A673 (cell line): ENCODE results near the gene SFT2D2. TPM values are rescaled to one million over a fixed set of nuclear protein-coding genes. Genes with fewer than 3 reads are reported as not detected.

Experiments
- BruUV-seq: library from RNA; stranded (reverse); fragments of 400-500 nt; replicated peaks from 2 replicates; lab custom pipeline; 2021; lab: Mats Ljungman, UMichigan
- CTCF ChIA-PET: fragments of 300-600 bp; sonication (Branson Sonifier 250); formaldehyde crosslinking; loops from one replicate; lab custom pipeline; 2022; ENCODE audit warnings: antibody characterized with exemption; lab: Charles Lee
- POLR2A ChIA-PET: fragments of 300-600 bp; sonication (Branson Sonifier 250); formaldehyde crosslinking; loops from one replicate; lab custom pipeline; 2022; ENCODE audit warnings: antibody characterized with exemption; ENCODE audit not compliant: low non-redundant PET; lab: Charles Lee
- DNase-seq: peaks from one replicate; pipeline ENCODE4 v3.0.0-alpha.2; 2015; ENCODE audit warnings: low spot score
- H3K27ac ChIP-seq: fragments of 200-600 bp; sonication (generic); 2 replicates; pipeline ENCODE4 v1.5.1; 2016; ENCODE audit warnings: mixed run types, low read depth, mild to moderate bottlenecking, mixed read lengths, antibody characterized with exemption, low read length; ENCODE audit not compliant: poor library complexity, severe bottlenecking
- H3K27me3 ChIP-seq: fragments of 200-600 bp; sonication (generic); replicated peaks from 2 replicates; pipeline ENCODE4 v1.6.1; 2017; ENCODE audit warnings: mixed run types, low read depth, mild to moderate bottlenecking, mixed read lengths, antibody characterized with exemption, low read length; ENCODE audit not compliant: insufficient read depth, poor library complexity
- H3K36me3 ChIP-seq: fragments of 200-600 bp; sonication (generic); 2 replicates; pipeline ENCODE4 v1.6.1; 2016; ENCODE audit warnings: mixed run types, mild to moderate bottlenecking, mixed read lengths, antibody characterized with exemption, low read length; ENCODE audit not compliant: insufficient read depth, poor library complexity, severe bottlenecking
- H3K4me1 ChIP-seq: fragments of 200-600 bp; sonication (generic); 2 replicates; pipeline ENCODE4 v1.6.1; 2017; ENCODE audit warnings: mixed run types, mild to moderate bottlenecking, mixed read lengths, antibody characterized with exemption, low read length; ENCODE audit not compliant: insufficient read depth, poor library complexity, severe bottlenecking
- H3K4me3 ChIP-seq: fragments of 200-600 bp; sonication (generic); 2 replicates; pipeline ENCODE4 v1.5.1; 2016; ENCODE audit warnings: low read depth, mixed run types, mild to moderate bottlenecking, mixed read lengths, low read length; ENCODE audit not compliant: poor library complexity, severe bottlenecking
- H3K9me3 ChIP-seq: fragments of 200-600 bp; sonication (generic); 2 replicates; pipeline ENCODE4 v1.6.1; 2016; ENCODE audit warnings: mixed run types, low read depth, mild to moderate bottlenecking, mixed read lengths, antibody characterized with exemption, low read length; ENCODE audit not compliant: poor library complexity, severe bottlenecking
- CTCF ChIP-seq: fragments of 300-800, 200-600 bp; sonication (generic); conservative IDR thresholded peaks from 2 replicates; pipeline ENCODE4 v1.5.1; 2017; ENCODE audit warnings: low read depth, mild to moderate bottlenecking, antibody characterized with exemption, low read length, moderate library complexity, mixed read lengths
- EZH2 ChIP-seq: fragments of 200-600 bp; sonication (generic); IDR thresholded peaks from 2 replicates; pipeline ENCODE4 v1.6.1; 2017; ENCODE audit warnings: borderline replicate concordance, low read depth, mild to moderate bottlenecking, mixed read lengths, antibody characterized with exemption, low read length; ENCODE audit not compliant: poor library complexity, severe bottlenecking
- intact Hi-C: fragments of 100-400 bp; cut with micrococcal nuclease; formaldehyde crosslinking; loops from one replicate; pipeline ENCODE4 v1.10.0; 2022; ENCODE audit not compliant: unreplicated experiment
- total RNA-seq: library from RNA; stranded (reverse); gene quantifications from 2 replicates; pipeline ENCODE4 v1.2.3, GENCODE V29; 2021

SFT2D2 gene
- total RNA-seq, 1 experiment from 2014 or later = 62.8 TPM

- Histone ChIP-seq H3K27ac (no peak overlapping the region), H3K4me1 (peaks cover 4% of the 10 kb centered on the region), H3K4me3 (no peak overlapping the region), H3K9me3 (peaks cover 5% of the 10 kb centered on the region), H3K27me3 (no peaks in the 10 kb centered on the region), H3K36me3 (no peaks in the 10 kb centered on the region)
- ChIA-PET CTCF (no interaction called here), POLR2A (no interaction called here)
- BruUV-seq = no TSS peak
- no peak for DNase-seq
- intact Hi-C loops = no loop called here
- no peak for TF ChIP-seq CTCF
- TF ChIP-seq EZH2 = no peak
Measured at GRCh38 chr1:168223261-168223660, 2.5 kb upstream of the SFT2D2 start.

DNA sequence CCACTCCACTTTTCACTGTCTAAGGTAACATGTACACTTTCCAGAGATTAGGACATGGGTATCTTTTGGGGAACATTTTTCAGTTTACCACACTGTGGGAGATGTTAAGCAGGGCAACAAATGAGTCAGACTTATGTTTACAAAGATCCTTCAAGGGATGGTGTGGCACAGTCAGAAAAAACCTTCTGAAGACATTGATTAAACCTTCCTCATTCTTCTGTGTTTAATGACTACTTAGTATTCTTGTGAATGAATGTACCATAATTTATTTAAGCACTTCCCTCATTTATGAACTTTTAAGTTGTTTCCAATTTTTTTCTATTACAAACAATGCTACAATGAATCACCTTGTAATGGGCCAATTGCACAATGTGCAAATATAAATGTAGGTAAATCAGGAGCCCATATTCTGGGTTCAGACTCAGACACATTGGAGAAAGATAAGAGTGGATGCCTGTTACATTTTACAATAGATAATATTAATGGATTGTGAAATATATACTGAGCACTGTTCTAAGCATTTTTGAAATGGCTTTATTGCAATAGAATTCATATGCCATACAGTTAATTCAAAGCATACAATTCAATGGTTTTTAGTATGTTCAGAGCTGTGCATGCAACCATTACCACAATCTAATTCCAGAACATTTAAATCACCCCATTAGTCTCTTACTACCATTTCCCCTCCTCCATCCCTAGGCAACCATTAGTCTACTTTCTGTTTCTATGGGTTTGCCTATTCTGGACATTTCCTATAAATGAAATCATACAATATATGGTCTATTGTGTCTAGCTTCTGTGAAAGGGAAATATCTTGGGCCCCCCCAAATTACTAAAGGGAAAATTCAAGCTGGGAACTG, 1.9 kb upstream of the SFT2D2 start:
- Histone ChIP-seq H3K4me1 (peaks cover 4% of the 10 kb centered on the region), H3K36me3 (no peaks in the 10 kb centered on the region), H3K27me3 (no peaks in the 10 kb centered on the region), H3K27ac (no peak overlapping the region), H3K4me3 (no peak overlapping the region), H3K9me3 (peaks cover 5% of the 10 kb centered on the region)
- no peak for DNase-seq
- no TSS peak for BruUV-seq
- ChIA-PET CTCF (no interaction called here), POLR2A (no interaction called here)
- intact Hi-C loops = loop anchor here (2.0 kb wide), 1 partner anchor 45 kb away; the partner anchor contains the start of gene TIPRL
- TF ChIP-seq CTCF = no peak
- TF ChIP-seq EZH2 = no peak

GRCh38 chr1:168224991-168225390, 813 bp upstream of the SFT2D2 start:
- no peak for DNase-seq
- no peak for TF ChIP-seq EZH2
- no peak for TF ChIP-seq CTCF
- BruUV-seq = no TSS peak
- Histone ChIP-seq H3K36me3 (no peaks in the 10 kb centered on the region), H3K9me3 (peaks cover 5% of the 10 kb centered on the region), H3K4me1 (peaks cover 4% of the 10 kb centered on the region), H3K27me3 (no peaks in the 10 kb centered on the region), H3K4me3 (peak overlapping the region; percentile 90), H3K27ac (peak overlapping the region; percentile 93)
- intact Hi-C loops = loop anchor here (2.0 kb wide), 1 partner anchor 46 kb away; the partner anchor contains the start of gene TIPRL
- ChIA-PET POLR2A (no interaction called here), CTCF (no interaction called here)
